HG02571 (cell line): ENCODE results near the gene SCUBE2.

Source experiments
- ATAC-seq: cut with Tn5 transposase; IDR thresholded peaks from one replicate; pipeline ENCODE4 v1.9.1; 2021; ENCODE audit warnings: mild to moderate bottlenecking, moderate library complexity; ENCODE audit not compliant: unreplicated experiment

Gene SCUBE2

DNA sequence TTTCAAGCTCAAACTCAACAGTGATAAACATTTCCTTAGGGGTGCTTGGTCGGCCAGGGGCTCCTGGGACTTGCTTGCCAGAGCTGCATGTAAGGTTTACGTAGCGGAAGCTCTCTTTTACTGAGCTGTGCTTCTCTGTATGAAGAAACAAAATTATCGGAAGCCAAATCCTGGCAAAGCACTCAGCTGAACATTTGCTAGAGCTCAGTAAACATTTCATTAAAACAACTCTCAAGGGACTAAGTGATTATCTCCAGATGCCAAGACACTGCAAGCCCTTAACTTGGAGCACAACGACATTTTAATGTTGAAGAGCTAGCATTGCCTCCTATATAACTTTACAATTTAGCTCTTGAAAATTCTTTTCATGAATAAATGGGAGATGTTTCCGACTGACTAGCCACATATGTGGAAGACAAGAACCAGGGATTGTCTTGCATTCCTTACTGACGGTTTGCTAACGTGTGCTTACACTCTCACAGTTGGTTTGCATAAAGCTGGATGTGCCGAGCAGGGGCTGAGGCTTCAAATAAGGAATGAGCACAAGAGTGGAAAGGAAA is 43.4 kb downstream of the SCUBE2 start:
- no peak for ATAC-seq

DNA sequence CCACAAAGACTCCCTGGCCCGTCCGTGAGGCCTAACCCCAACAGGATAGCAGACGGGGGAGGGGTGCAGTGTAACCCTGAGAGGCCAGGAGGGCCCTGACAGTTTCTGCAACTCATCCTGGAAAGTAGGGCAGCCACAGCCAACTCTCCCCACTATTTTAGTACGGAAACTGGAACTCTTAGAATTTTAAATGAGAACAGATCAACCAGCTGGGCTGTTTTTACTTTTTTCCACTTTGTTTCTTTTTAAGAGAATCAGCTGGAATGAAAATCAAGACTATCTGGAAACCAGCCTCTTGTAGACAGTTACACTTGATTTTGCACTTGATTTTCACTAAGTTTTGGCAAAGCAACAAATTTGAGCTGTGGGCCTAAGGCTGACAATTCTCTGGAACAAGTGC is 44.9 kb downstream of the SCUBE2 start:
- no peak for ATAC-seq

DNA sequence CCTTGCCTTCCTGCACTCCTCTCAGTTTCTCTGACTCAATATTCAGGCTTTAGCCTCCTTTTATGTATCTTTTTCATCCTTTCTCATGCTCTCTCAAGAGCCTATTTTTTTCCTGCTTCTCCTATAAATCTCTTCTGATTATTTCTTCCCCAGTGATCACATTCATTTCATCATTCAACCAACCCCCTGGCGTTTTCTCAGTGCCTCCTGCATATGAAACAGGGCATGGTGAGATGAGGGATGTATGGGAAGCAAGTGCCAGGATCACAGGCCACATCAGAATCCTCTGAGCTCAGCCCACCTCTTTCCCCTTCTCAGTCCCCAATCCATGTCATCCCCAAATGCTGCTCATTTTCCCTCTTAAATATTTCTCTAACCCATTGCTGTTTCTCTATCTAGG is 48.9 kb downstream of the SCUBE2 start:
- no peak for ATAC-seq

DNA sequence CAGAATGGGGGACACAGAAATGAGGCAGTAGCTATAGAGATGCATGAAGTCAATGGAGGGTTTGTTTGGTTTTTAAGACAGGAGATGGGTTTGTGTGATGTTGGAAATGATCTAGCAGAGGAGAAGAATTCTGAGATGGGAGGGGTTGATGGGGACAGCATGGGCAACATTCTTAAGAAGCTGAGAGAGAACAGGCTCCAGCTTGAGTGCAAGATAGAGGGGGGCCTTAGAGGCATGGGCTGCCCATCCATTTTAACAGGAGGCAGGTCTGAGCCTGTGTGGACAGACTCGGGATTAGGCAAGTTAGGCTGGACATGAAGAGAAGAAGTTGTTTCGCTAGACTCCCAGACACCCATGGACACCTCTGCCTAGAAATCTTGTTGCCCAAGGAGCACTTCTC is 49.7 kb downstream of the SCUBE2 start:
- ATAC-seq: no peak

DNA sequence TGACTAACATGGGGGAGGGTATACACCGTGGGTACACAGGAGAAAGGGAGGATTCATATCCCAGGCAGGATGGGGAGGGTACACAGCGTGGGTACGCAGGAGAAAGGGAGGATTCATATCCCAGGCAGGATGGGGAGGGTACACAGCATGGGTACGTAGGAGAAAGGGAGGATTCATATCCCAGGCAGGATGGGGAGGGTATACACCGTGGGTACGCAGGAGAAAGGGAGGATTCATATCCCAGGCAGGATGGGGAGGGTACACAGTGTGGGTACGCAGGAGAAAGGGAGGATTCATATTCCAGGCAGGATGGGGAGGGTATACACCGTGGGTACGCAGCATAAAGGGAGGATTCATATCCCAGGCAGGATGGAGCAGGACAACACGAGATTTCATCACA is 51.0 kb downstream of the SCUBE2 start:
- no peak for ATAC-seq

DNA sequence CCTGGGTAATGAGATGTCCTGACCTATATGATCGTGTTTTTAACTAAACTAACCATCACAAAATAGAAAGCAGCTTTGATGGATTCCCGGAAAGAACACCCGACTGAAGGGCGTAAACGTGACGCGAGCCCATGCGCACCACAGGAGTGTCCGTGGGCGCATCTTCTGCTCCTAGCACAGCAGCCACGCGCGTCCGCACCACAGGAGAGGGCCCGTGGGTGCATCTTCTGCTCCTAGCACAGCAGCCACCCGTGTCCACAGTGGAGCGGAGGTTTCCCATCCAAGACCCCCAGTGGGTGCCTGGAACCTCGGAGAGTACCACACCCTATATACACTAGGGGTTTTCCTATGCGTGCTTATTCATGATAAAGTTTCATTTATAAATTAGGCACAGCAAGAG is 51.5 kb downstream of the SCUBE2 start:
- no peak for ATAC-seq

DNA sequence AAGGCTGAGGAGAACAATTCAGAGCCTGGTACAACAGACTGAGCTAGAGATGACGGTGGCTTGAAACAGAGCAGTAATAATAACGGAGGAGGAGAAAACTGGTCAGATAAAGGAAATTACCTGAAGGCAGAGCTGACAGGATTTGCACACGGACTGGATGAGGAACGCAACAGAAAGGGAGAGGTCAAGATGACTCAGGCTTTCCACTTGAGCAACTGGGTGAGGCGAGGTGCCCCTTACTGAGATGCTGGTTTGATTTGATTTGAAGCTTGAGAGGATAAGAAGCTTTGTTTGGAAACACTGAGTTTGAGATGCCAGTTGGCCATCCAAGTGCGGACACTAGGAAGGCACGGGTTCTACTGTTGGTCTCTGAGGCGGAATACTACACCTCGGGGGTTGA is 52.2 kb downstream of the SCUBE2 start:
- ATAC-seq: no peak

DNA sequence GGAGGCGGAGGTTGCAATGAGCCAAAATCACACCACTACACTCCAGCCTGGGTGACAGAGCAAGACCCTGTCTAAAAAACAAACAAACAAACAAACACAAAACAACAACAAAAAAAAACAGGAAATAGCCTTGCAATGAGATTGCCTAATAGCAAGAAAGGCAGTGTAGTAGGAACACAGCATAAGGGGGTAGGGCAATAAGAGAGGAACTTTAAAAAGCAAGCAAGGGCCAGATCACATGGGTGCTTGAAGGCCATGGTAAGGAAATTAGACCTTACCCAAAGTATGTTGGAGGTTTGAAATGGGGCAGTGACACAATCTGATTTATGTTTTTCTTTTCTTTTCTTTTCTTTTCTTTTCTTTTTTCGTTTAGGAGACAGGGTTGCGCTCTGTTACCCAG is 52.9 kb downstream of the SCUBE2 start:
- ATAC-seq: no peak

DNA sequence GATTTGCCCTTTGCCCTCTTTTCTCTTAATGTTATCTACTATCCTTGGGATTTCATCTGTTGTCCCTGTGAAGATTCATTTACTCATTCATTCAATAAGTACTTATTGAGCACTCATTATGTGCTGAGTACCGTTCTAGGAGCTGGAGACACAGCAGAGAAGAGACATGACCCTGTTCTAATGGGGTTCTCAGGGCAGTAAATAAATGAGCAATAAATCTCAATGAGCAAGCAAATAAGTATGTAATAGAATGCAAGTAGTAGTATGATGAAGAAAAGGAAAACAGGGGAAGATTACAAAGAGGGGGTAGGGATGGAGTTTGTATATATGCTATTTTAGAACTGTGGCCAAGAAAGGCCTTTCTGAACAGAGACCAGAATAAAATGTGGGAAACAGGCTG is 53.4 kb downstream of the SCUBE2 start:
- no peak for ATAC-seq

DNA sequence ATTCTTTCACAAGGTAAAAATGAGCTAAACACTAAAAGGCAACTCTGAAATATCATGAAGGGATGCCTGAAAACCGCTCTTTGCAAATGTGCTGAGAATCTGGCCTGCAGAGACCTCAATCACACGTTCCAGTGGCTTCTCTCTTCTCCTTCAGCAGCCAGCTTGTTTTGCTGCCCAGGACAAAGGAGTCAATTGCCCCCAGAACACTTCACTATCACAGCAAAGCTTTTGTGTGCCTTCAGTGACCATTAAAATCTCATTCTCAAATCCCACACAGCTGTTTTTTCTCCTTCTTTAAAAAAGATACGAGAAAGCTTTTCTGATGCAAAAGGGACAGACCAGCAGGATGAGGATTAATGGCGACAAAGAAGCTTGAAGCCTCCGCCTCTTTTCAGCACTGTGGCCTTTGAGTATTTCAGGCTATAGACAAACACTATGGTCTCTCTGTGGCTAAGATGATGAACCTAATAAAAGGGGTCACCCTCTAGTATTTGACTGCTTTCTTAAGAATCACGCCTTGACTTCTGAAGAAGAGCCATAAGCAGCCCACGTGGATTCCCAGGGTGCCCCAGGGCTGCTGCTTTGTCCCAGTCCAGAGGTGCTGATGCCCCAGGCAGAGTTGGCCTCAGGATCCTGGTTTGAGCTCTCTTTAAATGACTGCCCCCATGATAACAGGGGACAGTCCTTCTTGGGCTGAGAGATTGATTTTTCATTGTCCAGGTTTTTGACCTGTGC is 54.2 kb downstream of the SCUBE2 start:
- no peak for ATAC-seq

DNA sequence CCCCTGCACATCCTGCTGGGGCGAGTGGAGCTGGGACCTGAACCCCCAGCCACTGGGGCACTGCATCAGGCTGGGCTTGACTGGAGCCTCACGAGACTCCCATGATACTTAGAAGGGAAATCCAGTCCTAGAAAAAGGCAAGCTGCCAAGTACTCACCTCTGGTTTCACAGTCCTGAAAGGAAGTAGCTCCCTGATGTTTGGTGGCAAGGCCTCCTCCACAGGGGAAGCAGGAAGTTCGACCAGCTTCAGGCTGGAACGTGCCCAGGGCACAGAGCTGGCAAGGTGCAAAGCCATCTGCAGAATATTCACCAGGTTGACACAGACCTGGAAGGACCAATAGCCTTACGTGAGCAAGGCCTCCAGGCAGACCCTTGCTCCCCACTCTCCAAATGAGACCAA is 60.8 kb downstream of the SCUBE2 start:
- no peak for ATAC-seq

DNA sequence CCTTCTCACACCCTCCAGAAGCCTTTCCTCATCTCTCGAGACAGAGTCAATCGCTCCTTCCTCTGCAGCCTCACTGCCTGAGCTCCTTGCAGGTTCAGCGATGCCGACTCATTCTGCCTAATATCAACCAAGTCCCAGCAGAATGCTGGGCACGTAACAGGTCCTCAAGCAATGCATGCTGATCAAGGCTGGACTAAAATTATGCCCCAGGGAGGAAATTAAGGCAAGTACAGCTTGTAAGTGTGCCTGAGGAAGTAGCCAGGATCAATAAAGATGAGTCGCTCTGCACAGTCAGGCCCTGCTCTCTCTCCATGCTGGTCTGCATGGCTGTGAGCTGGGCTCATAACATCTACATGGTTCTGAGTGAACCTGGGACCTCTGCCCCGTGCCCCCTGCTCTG is 62.0 kb downstream of the SCUBE2 start:
- no peak for ATAC-seq

DNA sequence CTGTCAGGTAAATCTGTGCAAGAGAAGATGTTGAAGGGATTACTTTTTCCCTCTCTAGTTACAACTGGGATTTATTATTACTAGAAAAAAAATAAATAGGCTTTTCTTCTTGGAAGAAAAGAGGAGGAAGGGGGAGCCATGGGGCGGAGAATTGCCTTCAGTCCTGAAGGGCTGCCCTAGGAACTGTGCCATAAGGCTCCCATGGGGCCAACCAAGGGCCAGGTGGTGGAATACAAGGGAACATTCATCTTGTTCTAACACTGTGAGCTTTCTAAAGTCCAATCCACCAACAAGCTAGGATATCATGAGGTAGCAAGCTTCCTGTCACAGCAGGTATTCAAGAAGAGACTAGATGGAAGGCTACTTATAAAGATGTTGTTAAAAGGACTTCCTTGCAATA is 62.8 kb downstream of the SCUBE2 start:
- ATAC-seq: no peak

DNA sequence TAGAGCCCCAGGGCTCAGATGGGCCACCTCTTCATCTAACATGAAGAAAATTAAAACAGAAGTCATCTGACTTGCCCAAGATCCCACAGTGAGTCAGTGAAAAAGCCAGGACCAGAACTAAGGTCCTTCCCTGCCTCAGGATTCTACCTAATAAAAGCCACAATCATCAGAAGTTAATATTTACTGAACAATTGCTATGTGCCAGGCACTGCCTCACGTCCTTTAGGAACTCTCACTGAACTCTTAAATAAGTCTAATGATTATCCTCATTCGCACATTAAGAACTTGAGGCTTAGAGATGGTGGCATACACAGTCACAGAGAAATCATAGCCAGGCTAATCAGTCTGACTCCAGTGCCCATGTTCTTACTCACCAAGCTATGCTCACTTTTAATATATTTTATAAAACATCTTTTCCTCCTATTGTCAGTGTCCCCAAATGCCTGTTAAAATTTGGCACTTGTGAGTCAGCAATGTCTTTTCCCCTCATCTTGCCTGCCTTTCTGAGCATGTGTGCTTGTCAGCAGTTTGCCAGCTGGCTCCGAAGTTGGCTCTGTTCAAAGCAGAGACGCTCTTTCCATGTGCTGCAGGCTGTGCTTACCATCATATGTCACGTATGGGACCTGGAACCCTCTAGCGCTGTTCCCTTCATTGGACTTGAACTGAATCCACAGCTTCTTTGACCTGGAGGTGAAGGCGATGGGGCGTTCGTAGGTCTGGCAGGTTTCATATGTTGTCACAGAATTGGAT is 66.1 kb downstream of the SCUBE2 start:
- ATAC-seq: no peak

DNA sequence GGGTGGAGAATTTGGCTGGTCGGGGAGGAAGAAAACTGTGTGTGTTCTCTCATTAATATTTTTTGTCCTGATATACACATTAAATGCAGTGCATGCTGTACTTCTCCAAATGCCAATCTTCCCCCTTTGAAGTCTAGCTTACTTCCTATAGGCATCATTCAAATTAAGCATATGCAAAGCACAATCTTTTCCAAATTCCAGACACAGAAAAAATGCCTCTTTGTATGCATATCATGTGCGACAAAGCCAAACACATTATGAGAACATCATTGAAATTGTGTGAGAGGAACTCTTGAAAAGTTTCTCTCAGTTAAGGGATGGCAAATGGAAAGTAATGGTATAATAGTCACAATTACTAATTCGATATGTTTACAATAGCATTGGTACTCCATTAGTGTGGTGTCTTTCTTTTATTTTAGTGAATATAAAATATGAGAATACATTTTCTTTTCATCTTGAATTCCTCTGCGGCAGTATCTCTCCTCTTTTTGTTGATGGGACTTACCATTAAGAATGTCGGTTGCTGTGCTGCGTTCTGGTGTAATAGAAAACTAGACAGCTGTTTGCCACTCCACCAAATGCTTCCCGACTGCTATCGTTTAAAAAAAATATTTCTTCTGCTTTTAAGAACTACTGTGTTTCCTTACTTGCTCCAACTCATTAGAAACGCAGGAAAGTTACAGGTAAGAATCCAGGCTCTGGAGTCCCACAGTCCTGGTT is 68.3 kb downstream of the SCUBE2 start:
- ATAC-seq: no peak

DNA sequence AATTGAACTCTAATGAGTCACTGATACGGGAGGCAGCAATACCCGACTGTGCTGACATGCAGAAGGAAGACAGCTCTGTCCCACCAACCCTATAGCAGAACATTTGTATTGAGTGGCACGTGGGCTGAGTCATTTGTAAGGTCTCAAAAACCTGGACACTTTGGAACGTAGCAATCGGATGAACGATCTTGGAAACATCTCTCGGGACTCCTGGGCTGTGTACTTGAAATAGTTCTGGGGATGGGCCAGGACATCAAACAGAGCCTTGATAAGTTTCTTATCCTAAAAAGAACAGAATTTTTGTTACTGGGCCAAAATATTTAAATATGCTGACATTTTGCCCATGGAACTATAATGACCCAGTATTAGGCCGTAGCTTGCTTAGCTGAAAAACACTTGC is 70.5 kb downstream of the SCUBE2 start:
- no peak for ATAC-seq

DNA sequence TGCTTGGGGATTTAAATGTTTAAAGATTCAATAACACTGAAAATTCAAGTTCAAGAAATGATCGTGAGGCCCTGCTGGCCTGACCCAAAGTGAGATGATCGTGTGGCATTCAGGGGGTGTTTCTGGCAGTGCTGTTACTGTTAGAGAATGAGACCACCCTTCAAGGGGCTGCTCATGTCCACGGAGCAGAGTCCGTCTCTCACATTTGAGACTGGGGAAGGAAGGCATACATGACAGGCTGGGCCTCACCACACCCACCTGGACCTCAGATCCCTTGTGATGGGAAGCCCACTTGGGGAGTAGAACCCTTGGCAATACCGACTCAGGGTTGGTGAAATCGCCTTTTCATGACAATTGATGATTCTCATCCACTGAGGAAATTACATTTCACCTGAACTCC is 71.5 kb downstream of the SCUBE2 start:
- ATAC-seq: no peak

DNA sequence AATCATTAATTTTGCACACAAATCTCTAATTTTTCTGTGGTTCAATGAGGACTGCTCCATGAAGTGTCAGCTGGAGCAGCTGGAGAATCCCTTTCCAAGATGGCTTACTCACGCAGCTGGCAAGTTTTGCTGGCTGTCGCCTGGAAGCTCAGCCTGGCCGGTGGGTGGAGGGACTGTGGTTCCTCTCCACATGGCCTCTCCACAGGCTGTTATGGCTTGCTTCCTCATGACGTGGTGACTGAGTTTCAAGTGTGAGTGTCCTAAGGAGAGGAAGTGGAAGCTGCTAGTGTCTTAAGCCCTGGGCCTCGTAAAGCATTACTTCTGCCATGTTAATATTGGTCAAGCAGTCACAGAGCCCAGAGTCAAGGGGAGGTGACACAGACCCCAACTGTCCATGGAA is 73.6 kb downstream of the SCUBE2 start:
- no peak for ATAC-seq

DNA sequence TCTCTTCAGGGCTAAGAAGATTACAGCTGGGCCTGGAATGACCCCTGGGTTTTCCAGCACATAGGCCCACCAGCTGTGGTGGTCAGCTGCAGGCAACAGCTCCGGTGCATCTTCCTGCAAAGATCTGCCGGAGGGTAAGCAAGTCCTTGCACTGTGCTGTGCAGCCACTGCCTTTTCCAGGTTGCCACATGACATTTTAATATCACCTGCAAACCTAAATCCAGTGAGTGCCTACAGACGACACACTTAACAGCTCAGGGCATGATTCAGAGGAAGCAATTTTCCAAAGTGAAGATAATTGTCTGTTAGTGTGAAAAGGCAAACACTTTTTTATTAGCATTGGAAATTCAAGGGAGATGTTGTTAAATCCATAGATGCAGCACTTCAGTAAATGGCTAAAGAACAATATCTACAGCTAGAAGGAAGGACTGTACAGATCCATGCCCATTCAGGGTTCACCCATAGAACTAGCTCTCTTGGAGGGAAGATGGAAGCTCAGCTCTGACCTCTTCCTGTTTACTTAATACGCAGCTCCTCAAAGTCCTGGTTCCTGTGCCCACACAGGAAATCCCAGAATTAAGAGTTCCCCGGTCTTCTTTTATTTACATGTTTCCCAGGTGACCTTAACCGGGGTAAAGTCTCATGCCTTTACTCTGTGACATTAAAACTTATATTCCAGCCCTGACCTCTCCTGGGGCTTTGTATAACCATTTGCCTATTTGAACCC is 74.3 kb downstream of the SCUBE2 start:
- ATAC-seq: no peak

DNA sequence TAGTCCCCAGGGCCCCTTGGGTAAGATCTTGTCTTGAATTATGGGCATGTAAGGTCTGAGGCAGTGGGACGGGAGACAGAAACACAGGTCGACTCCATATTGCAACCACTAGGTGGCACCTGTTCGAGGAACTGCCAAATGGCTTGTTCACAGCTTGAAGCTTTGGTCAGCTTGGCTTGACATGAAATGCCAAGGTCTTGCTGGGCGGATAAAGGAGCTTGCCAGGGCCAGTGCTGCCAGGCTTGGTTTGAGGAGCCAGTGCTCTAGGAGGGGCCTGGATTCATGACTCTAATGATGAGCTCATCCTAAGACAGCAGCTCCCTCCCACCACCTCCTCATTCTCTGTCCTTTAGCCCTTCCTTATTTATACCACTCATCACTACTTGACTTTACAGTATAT is 75.7 kb downstream of the SCUBE2 start:
- peak; percentile 65 for ATAC-seq

DNA sequence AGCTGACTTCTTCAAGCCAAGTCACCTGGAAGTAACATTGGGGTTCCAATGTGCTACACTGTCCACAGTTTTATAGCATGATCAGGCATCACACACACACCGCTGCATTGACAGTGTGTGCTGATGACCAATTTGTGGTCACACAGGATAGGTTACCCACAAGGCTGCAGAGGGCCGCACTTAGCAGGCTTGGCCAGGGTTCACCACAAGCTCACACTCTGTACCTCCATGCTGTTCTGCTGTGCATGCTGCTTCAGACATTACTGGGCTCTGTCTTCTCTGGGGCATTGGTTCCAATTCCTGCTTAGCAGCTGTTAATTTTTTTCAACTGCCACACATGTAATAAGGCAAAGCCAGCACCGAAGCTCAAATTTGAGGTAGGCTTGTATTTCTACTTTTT is 76.6 kb downstream of the SCUBE2 start:
- no peak for ATAC-seq
